Ishikawa (cell line): Measurements from ENCODE around the gene THRA.

Experiments
- CEBPB ChIP-seq: IDR thresholded peaks from 2 replicates; pipeline ENCODE4 v1.6.1; 2012
- CREB1 ChIP-seq: IDR thresholded peaks from 2 replicates; pipeline ENCODE4 v1.6.1; 2012; ENCODE audit warnings: low read depth
- EGR1 ChIP-seq: IDR thresholded peaks from 2 replicates; pipeline ENCODE4 v1.6.1; 2012
- EP300 ChIP-seq: IDR thresholded peaks from 2 replicates; pipeline ENCODE4 v1.6.1; 2012; ENCODE audit warnings: borderline replicate concordance
- FOXM1 ChIP-seq: IDR thresholded peaks from 2 replicates; pipeline ENCODE4 v1.6.1; 2012; ENCODE audit warnings: low read depth, borderline replicate concordance
- MAX ChIP-seq: IDR thresholded peaks from 2 replicates; pipeline ENCODE4 v1.6.1; 2012
- NFIC ChIP-seq: IDR thresholded peaks from 2 replicates; pipeline ENCODE4 v1.6.1; 2012
- RAD21 ChIP-seq: IDR thresholded peaks from 2 replicates; pipeline ENCODE4 v1.6.1; 2012; ENCODE audit warnings: low read depth
- REST ChIP-seq: IDR thresholded peaks from 2 replicates; pipeline ENCODE4 v1.6.1; 2012; ENCODE audit warnings: low read depth, mild to moderate bottlenecking
- TAF1 ChIP-seq: IDR thresholded peaks from 2 replicates; pipeline ENCODE4 v1.6.1; 2012; ENCODE audit warnings: low read depth, mild to moderate bottlenecking
- TCF12 ChIP-seq: IDR thresholded peaks from 2 replicates; pipeline ENCODE4 v1.6.1; 2012; ENCODE audit warnings: low read depth
- TEAD4 ChIP-seq: IDR thresholded peaks from 2 replicates; pipeline ENCODE4 v1.6.1; 2012
- USF1 ChIP-seq: IDR thresholded peaks from 2 replicates; pipeline ENCODE4 v1.6.1; 2012
- YY1 ChIP-seq: IDR thresholded peaks from 2 replicates; pipeline ENCODE4 v1.6.1; 2012; ENCODE audit warnings: low read depth
- ZBTB7A ChIP-seq: IDR thresholded peaks from 2 replicates; pipeline ENCODE4 v1.6.1; 2012; ENCODE audit warnings: low read depth

Gene THRA

GRCh38 chr17:40072735-40073346 lies 10.1 kb downstream of the THRA start:
- TF ChIP-seq NFIC: no peak
- TF ChIP-seq ZBTB7A: no peak
- no peak for TF ChIP-seq YY1
- no peak for TF ChIP-seq CREB1
- TF ChIP-seq MAX: no peak
- no peak for TF ChIP-seq RAD21
- no peak for TF ChIP-seq CEBPB
- TF ChIP-seq EGR1: no peak

GRCh38 chr17:40073454-40074174 lies 10.8 kb downstream of the THRA start:
- TF ChIP-seq USF1 (no peak), ZBTB7A (no peak), CEBPB (no peak), RAD21 (no peak), CREB1 (no peak), FOXM1 (no peak), MAX (no peak), REST (no peak), YY1 (no peak), EP300 (no peak), TAF1 (no peak), NFIC (no peak), EGR1 (no peak), TCF12 (no peak), TEAD4 (no peak)

- TF ChIP-seq EP300 (no peak), TAF1 (no peak), CEBPB (no peak), ZBTB7A (no peak), TEAD4 (no peak), RAD21 (no peak), USF1 (no peak), EGR1 (no peak), NFIC (no peak), CREB1 (no peak)
These were observed 11.4 kb downstream of the THRA start for GRCh38 chr17:40074175-40074512.

- TF ChIP-seq TEAD4 (no peak), TAF1 (no peak), NFIC (no peak), RAD21 (no peak), CREB1 (no peak), EP300 (no peak), ZBTB7A (no peak), TCF12 (no peak), REST (no peak), EGR1 (no peak)
These were observed 12.1 kb downstream of the THRA start for GRCh38 chr17:40074871-40075200.

GRCh38 chr17:40075201-40075941 lies 12.6 kb downstream of the THRA start:
- TF ChIP-seq RAD21 (peak; percentile 68), EP300 (peak; percentile 21; the same call in 1 of the 2 replicates), TCF12 (peak; percentile 85), TEAD4 (peak; percentile 6; the same call in 1 of the 2 replicates), REST (no peak), MAX (no peak), NFIC (0 out of 2 replicates have a peak, but pooled peaks have one; percentile 16)
